ENCODE data around the gene ATP8B3. TPM values are rescaled to one million over a fixed set of nuclear protein-coding genes. Genes with fewer than 3 reads are reported as not detected.

ATP8B3 gene
- polyA plus RNA-seq, 1 donor (not counting 4 experiments of a cell fraction or from before 2014, with no cell fraction given), result 0.98 TPM

DNA sequence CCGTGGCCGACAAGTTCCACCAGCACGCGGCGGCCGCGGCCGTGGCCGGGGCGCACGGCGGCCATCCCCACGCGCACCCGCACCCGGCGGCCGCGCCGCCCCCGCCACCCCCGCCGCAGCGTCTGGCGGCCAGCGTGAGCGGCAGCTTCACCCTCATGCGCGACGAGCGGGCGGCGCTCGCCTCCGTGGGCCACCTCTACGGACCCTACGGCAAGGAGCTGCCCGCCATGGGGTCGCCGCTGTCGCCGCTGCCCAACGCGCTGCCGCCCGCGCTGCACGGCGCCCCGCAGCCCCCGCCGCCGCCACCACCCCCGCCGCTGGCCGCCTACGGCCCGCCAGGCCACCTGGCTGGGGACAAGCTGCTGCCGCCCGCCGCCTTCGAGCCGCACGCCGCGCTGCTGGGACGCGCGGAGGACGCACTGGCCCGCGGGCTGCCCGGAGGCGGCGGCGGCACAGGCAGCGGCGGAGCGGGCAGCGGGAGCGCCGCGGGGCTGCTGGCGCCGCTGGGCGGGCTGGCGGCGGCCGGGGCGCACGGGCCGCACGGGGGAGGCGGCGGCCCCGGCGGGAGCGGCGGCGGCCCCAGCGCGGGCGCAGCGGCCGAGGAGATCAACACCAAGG is 57.9 kb downstream of the ATP8B3 start:
- Histone ChIP-seq H3K79me2 (ENCODE audit: control insufficient read depth, insufficient read depth, low read length) (no peaks in the 10 kb centered on the region), H3K9ac (ENCODE audit: control insufficient read depth, extremely low read depth, insufficient read depth, low read length) (no peak overlapping the region), H3K9me3 (ENCODE audit: control insufficient read depth, low read depth, low read length) (no peaks in the 10 kb centered on the region), H2AFZ (ENCODE audit: control insufficient read depth, low read length) (no peak overlapping the region), H3K4me3 (ENCODE audit: control insufficient read depth in 2 of 3, extremely low read depth in 1 of 3, insufficient read depth in 2 of 3, low read depth in 1 of 3, low read length in 3 of 3) (no peak overlapping the region), H3K27ac (ENCODE audit: control insufficient read depth, insufficient read depth, low read length) (no peak overlapping the region), H3K36me3 (ENCODE audit: control insufficient read depth in 2 of 2, extremely low read depth in 1 of 2, insufficient read depth in 2 of 2, low read length in 2 of 2) (no peaks in the 10 kb centered on the region), H3K4me2 (ENCODE audit: control insufficient read depth, extremely low read depth, insufficient read depth, low read depth, low read length) (no peak overlapping the region), H3K9me1 (ENCODE audit: control insufficient read depth, extremely low read depth, insufficient read depth, low read length) (no peaks in the 10 kb centered on the region), H3K27me3 (ENCODE audit: control insufficient read depth, extremely low read depth, insufficient read depth, low read length) (peaks cover 87% of the 10 kb centered on the region), H4K20me1 (ENCODE audit: control insufficient read depth, extremely low read depth, insufficient read depth, low read length) (no peaks in the 10 kb centered on the region), H3K4me1 (ENCODE audit: control insufficient read depth, extremely low read depth, insufficient read depth, low read length) (peaks cover 8% of the 10 kb centered on the region)
- FAIRE-seq (no peak), DNase-seq (ENCODE audit: low read depth, low spot score) (no peak)
- no peak for TF ChIP-seq EZH2 (IDR thresholded peaks at IDR 0.05; ENCODE audit: low read length)
- TF ChIP-seq, protein P1, sequence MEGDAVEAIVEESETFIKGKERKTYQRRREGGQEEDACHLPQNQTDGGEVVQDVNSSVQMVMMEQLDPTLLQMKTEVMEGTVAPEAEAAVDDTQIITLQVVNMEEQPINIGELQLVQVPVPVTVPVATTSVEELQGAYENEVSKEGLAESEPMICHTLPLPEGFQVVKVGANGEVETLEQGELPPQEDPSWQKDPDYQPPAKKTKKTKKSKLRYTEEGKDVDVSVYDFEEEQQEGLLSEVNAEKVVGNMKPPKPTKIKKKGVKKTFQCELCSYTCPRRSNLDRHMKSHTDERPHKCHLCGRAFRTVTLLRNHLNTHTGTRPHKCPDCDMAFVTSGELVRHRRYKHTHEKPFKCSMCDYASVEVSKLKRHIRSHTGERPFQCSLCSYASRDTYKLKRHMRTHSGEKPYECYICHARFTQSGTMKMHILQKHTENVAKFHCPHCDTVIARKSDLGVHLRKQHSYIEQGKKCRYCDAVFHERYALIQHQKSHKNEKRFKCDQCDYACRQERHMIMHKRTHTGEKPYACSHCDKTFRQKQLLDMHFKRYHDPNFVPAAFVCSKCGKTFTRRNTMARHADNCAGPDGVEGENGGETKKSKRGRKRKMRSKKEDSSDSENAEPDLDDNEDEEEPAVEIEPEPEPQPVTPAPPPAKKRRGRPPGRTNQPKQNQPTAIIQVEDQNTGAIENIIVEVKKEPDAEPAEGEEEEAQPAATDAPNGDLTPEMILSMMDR (optimal IDR thresholded peaks at IDR 0.05 in 1 of 3, IDR thresholded peaks at IDR 0.05 in 1 of 3, conservative IDR thresholded peaks at IDR 0.05 in 1 of 3; ENCODE audit: extremely low read depth in 1 of 3, insufficient read depth in 2 of 3, low read length in 3 of 3), result no peak
- dilution Hi-C loops (cut with MboI; ENCODE audit: extremely low pct_ligation_motif_present, low sequenced_read_pairs), result no loop called here

DNA sequence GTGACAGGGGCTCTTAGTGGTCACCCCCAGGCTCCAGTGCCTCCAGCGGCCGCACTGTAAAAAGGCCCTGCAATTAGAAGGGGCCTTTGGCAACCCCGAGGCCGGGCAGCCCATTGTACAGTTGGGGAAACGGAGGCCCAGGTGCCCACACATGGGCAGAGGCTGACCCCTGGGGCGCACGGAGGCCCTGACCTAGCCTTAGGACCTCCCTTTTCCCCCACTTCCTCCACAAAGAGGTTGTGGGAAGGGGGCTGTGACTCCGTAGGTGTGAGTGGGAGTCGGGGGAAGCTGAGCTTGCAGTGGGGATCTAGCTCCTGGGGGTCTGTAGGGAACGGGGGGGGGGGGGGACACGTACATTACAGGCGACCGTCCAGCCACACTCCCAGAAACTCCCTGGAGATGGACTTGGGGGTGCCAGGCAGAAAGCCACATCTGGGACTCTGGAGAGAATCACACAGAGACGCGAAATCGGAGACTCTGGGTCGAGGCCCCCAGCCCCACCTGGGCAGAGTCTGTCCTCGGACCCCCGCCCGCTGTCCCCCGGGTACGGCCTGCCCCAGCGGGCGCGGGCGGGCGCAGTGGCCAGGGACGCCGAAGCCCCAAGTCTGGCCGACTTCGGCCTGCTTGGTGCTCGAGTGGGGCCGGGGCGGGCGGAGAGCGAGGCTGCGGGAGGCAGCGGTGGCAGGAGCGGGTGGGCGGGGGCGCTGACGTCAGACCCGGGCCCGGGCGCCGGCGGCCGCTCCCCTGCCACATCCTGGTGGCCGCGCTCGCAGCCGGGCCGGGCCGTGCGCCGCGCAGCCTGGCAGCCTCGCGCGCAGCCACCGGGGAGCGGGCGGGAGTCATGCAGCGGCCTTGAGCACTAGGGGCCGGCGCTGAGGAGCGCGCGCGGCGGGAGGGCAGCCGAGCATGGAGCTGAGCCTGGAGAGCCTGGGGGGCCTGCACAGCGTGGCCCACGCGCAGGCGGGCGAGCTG is 59.0 kb downstream of the ATP8B3 start, which contains the start of gene ONECUT3:
ONECUT3 (plus strand) TSS at position 750 of the 972 bp plus-strand sequence; CDS start at position 907, 157 bp downstream.
- Histone ChIP-seq H3K4me1 (ENCODE audit: control insufficient read depth, extremely low read depth, insufficient read depth, low read length) (peaks cover 16% of the 10 kb centered on the region), H3K9me1 (ENCODE audit: control insufficient read depth, extremely low read depth, insufficient read depth, low read length) (no peaks in the 10 kb centered on the region), H3K27ac (ENCODE audit: control insufficient read depth, insufficient read depth, low read length) (no peak within 1 kb of the TSS), H2AFZ (ENCODE audit: control insufficient read depth, low read length) (no peak within 1 kb of the TSS), H3K9ac (ENCODE audit: control insufficient read depth, extremely low read depth, insufficient read depth, low read length) (no peak within 1 kb of the TSS), H3K36me3 (ENCODE audit: control insufficient read depth in 2 of 2, extremely low read depth in 1 of 2, insufficient read depth in 2 of 2, low read length in 2 of 2) (no peaks in the 10 kb centered on the region), H3K79me2 (ENCODE audit: control insufficient read depth, insufficient read depth, low read length) (no peaks in the 10 kb centered on the region), H3K27me3 (ENCODE audit: control insufficient read depth, extremely low read depth, insufficient read depth, low read length) (peaks cover 88% of the 10 kb centered on the region), H3K4me2 (ENCODE audit: control insufficient read depth, extremely low read depth, insufficient read depth, low read depth, low read length) (no peak within 1 kb of the TSS), H3K4me3 (ENCODE audit: control insufficient read depth in 2 of 3, extremely low read depth in 1 of 3, insufficient read depth in 2 of 3, low read depth in 1 of 3, low read length in 3 of 3) (no peak within 1 kb of the TSS), H4K20me1 (ENCODE audit: control insufficient read depth, extremely low read depth, insufficient read depth, low read length) (no peaks in the 10 kb centered on the region), H3K9me3 (ENCODE audit: control insufficient read depth, low read depth, low read length) (no peaks in the 10 kb centered on the region)
- FAIRE-seq (no peak), DNase-seq (ENCODE audit: low read depth, low spot score) (no peak)
- dilution Hi-C loops (cut with MboI; ENCODE audit: extremely low pct_ligation_motif_present, low sequenced_read_pairs), result no loop called here
- TF ChIP-seq, protein P1 (optimal IDR thresholded peaks at IDR 0.05 in 1 of 3, IDR thresholded peaks at IDR 0.05 in 1 of 3, conservative IDR thresholded peaks at IDR 0.05 in 1 of 3; ENCODE audit: extremely low read depth in 1 of 3, insufficient read depth in 2 of 3, low read length in 3 of 3), result no peak
- no peak for TF ChIP-seq EZH2 (IDR thresholded peaks at IDR 0.05; ENCODE audit: low read length)
